ENCODE results near the gene SLITRK3.
"Not testable (repeated sequence)": the region's sequence is repeated elsewhere in the genome, so short reads cannot be mapped to it uniquely, and the experiment has no call there.

SLITRK3 gene

DNA sequence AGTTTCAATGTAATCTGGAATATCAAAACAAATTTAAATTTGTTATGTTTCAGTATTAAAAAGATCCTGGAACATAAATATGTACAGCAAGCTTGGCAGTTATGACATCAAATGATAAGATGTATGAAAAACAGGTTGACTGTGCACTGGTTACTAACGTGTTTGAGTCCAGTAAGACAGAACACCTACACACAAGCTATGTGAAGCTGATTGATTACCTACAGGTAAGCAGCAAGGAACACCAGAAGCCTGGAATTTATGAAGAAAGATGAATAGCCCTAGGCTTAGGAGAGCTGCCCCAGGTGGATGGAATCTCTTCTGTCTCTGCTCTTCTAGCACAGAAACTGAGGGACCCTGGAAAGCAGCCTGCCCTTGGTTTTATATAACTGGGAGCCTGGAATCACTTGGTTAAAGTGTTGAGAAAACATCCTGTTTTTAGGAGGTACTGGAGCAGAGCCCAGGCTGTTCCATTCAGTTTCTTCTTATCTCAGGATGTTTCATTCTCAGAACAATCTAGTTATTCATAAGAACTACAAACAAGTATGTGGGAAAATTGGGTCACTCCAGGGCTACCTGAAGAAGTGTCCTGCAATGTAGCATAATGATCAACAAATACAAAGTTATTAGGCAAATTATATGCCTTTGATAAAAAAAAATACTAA, 36.3 kb downstream of the SLITRK3 start:
- H3K4me3 ChIP-seq (ENCODE audit: low read length), result no peak overlapping the region
- TF ChIP-seq ZNF274 (IDR thresholded peaks at IDR 0.05; ENCODE audit: low read depth, low read length), result no peak

- no peak for TF ChIP-seq ZNF274 (IDR thresholded peaks at IDR 0.05; ENCODE audit: low read depth, low read length)
- H3K4me3 ChIP-seq (ENCODE audit: low read length), result no peak overlapping the region
Observed at GRCh38 chr3:165158011-165158410, 38.2 kb downstream of the SLITRK3 start.

DNA sequence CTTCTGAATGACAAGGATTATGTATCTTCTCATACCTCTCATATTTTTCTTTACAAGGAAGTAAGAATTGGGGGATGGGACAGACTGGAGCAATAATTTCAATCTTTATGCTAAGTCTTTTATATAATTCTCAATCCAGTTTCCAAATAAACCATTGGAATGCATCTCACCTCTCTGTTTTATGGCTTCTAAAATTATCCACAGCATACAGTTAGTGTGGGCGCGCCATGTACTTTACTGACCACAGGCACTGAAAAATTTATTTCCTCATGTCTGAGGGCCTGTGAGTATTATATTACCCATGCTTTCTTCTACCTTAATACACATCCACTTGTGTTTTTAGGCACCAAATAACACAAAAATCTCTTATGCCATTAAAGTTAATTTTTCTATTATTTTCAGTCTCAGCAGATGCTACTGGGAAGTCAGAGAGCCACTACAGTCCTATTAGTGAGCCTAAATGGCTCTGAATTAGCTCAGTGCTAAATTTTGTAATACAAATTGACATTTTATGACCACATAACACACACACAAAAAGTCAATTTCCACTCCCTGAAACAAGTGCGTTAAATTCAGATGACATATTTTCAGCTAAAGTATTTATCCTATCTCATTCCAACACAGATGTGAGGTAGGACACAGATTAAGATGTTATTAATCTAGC, 39.3 kb downstream of the SLITRK3 start:
- H3K4me3 ChIP-seq (ENCODE audit: low read length), result no peak overlapping the region
- no peak for TF ChIP-seq ZNF274 (IDR thresholded peaks at IDR 0.05; ENCODE audit: low read depth, low read length)

- TF ChIP-seq ZNF274 (IDR thresholded peaks at IDR 0.05; ENCODE audit: low read depth, low read length), result no peak
Observed at GRCh38 chr3:165148876-165149441, 47.2 kb downstream of the SLITRK3 start.

GRCh38 chr3:165144271-165144670, 51.9 kb downstream of the SLITRK3 start:
- H3K4me3 ChIP-seq (ENCODE audit: low read length), result no peak overlapping the region
- TF ChIP-seq ZNF274 (IDR thresholded peaks at IDR 0.05; ENCODE audit: low read depth, low read length), result no peak

More at GRCh38 chr3:165148876-165149441, 47.2 kb downstream of the SLITRK3 start:
- H3K4me3 ChIP-seq (ENCODE audit: low read length), result no peak overlapping the region

DNA sequence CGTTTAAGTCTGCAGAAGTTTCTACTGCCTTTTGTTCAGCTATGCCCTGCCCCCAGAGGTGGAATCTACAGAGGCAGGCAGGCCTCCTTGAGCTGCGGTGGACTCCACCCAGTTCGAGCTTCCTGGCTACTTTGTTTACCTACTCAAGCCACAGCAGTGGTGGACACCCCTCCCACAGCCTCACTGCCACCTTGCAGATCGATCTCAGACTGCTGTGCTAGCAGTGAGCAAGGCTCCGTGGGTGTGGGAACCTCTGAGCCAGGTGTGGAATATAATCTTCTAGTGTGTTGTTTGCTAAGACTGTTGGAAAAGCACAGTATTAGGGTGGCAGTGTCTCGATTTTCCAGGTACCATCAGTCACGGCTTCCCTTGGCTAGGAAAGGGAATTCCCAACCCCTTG, 56.3 kb downstream of the SLITRK3 start:
- H3K4me3 ChIP-seq (ENCODE audit: low read length), result not testable (repeated sequence)

All from GM08714 (cell line).